ENCODE data around the gene PIP5K1B. TPM values are rescaled to one million over a fixed set of nuclear protein-coding genes. Genes with fewer than 3 reads are reported as not detected.

Gene PIP5K1B
- total and polyA plus RNA-seq, 2 of the 13 experiments (the other 11 are each of a cell fraction or from before 2014, with no cell fraction given), result 15.8 to 17.5 TPM

- no TSS peak for BruUV-seq (replicated peaks)
- Histone ChIP-seq H3K79me2 (ENCODE audit: insufficient read depth, low read length) (no peaks in the 10 kb centered on the region), H4K20me1 (ENCODE audit: insufficient read depth, low read length) (no peaks in the 10 kb centered on the region), H3K9me3 (ENCODE audit: low read length) (no peaks in the 10 kb centered on the region), H3K4me3 (replicated peaks in 1 of 3; ENCODE audit: insufficient read depth in 1 of 3, low read depth in 2 of 3, low read length in 3 of 3) (no peak overlapping the region), H3K27ac (ENCODE audit: extremely low read length, insufficient read depth, low read length) (no peak overlapping the region), H3K36me3 (replicated peaks in 1 of 2; ENCODE audit: control insufficient read depth in 1 of 2, insufficient read depth in 2 of 2, low read length in 2 of 2) (no peaks in the 10 kb centered on the region), H3K27me3 (ENCODE audit: control insufficient read depth in 1 of 2, insufficient read depth in 2 of 2, low read length in 2 of 2) (no peaks in the 10 kb centered on the region), H2AFZ (ENCODE audit: low read length) (no peak overlapping the region), H3K4me1 (ENCODE audit: insufficient read depth, low read length) (peaks cover 43% of the 10 kb centered on the region), H3K4me2 (ENCODE audit: low read depth, low read length) (no peak overlapping the region), H3K9ac (ENCODE audit: insufficient read depth, low read depth, low read length) (no peak overlapping the region)
- POLR2A ChIA-PET, result no interaction called here
- 97% methylated on average over 4 of the region's 4 CpGs for WGBS (ENCODE audit: low lambda C conversion rate)
- FAIRE-seq (no peak), DNase-seq (ENCODE audit: low spot score) (no peak), ATAC-seq (no peak)
- CTCF ChIA-PET (ENCODE audit: low intra/inter-chr PET ratio, low total read pairs), result no interaction called here
- TF ChIP-seq CSRNP2 (CRISPR knock-in tag; conservative IDR thresholded peaks at IDR 0.05; ENCODE audit: low read depth), result no peak
- TF ChIP-seq ZBTB42 (CRISPR knock-in tag; IDR thresholded peaks at IDR 0.05), result no peak
- TF ChIP-seq SOX13 (IDR thresholded peaks at IDR 0.05), result no peak
- no peak for TF ChIP-seq SOX13 (CRISPR knock-in tag; conservative IDR thresholded peaks at IDR 0.05 in 1 of 2, IDR thresholded peaks at IDR 0.05 in 1 of 2)
- TF ChIP-seq RBM22 (optimal IDR thresholded peaks at IDR 0.05; ENCODE audit: low read length), result no peak
- TF ChIP-seq ZNF878 (CRISPR knock-in tag; IDR thresholded peaks at IDR 0.05), result no peak
- TF ChIP-seq CHD4 (IDR thresholded peaks at IDR 0.05; ENCODE audit: borderline replicate concordance, low read length), result no peak
- no peak for TF ChIP-seq GTF2F1 (IDR thresholded peaks at IDR 0.05; ENCODE audit: low read length)
- no peak for TF ChIP-seq ZNF777 (CRISPR knock-in tag; IDR thresholded peaks at IDR 0.05)
- TF ChIP-seq ZNF317 (CRISPR knock-in tag; IDR thresholded peaks at IDR 0.05), result no peak
- no peak for TF ChIP-seq PPARG (CRISPR knock-in tag; conservative IDR thresholded peaks at IDR 0.05)
- in situ Hi-C loops (cut with HindIII; ENCODE audit: extremely low pct_ligation_motif_present, low pct_unique_long_range_greater_than_20kb), result no loop called here
- intact Hi-C loops (cut with micrococcal nuclease; ENCODE audit: unreplicated experiment), result no loop called here
Measured at GRCh38 chr9:68978066-68978465, 273.0 kb downstream of the PIP5K1B start.
